Stimulated activated CD8-positive, alpha-beta memory T cell treated with anti-CD3 and anti-CD28 coated beads, Interleukin-4, amount 100 ng/mL, for 48 hours (primary cell): ENCODE results near the gene TRIM14.
"Not testable (repeated sequence)": the region's sequence is repeated elsewhere in the genome, so short reads cannot be mapped to it uniquely, and the experiment has no call there.

Source experiments
- DNase-seq: peaks from one replicate; pipeline ENCODE4 v3.0.0-alpha.2; 2020

TRIM14 gene

DNA sequence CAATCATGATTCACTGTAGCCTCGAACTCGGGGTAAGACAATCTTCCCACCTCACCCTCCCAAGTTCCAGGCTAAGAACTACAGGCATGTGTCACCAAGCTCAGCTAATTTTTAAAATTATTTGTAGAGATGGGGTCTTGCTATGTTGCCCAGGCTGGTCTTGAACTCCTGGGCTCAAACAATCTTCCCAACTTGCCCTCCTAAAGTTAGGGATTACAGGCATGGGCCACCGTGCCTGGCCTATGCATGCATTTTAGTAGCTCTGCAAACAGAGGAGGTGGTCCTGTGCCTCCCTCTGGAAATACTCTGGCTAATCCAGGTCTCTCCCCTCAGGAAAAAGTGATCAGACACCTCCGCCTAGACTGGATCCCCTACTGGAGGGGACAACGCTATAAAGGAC lies 21.5 kb upstream of the TRIM14 start:
- no peak for DNase-seq

DNA sequence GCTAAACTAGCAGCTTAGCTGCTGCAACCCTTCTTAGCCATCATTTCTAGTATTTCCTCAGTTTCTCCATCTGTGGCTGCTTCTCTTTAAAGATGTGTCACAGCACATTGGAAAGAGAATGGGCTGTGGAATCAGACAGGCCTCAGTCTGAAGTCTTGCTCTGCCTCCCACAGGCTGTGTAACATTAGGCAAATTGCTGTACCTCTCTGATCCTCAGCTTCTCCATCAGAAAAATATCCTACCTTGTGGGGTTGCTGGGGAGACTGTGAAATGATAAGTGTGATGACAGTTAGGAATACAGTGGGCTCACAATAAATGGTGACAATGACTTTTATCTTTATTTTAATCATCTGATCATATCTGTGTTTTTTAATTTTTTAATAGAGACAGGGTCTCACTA lies 17.5 kb upstream of the TRIM14 start:
- no peak for DNase-seq

DNA sequence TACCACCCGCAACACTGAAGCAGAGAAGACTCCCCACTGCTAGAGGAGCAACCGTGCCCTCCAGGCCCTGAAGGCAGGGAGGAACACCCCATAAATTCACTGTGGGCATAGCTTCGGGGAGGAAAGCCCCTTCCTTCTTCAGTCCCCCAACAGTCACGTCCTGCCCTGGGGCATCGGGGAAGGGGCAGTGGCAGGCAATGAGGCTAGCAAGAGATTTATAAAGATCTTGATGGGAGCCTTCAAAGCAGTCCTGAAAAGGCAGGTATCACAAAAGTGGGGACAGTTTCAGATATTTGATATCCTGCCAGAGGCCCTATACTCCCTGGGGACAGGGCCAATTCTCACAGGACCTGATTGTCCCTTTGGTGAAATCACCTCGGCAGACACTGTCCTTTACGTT lies 16.9 kb upstream of the TRIM14 start:
- no peak for DNase-seq

DNA sequence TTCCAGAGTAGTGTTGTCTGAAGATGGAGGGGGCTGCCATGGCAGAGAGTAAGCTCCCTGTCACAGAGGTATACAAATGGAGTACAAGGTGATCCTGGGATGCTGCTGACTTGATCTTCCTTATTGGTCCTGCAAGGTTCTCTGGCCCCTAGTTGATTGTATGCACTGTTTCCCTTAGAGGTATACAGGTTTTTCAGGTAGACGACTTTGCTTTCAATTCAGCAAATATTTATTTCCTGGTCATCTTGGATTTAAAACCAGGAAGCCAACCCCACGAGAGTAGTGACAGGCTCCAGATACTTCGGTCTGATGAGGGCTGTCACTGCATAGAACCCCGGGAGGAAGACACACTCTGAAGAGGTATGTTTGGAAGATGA lies 16.5 kb upstream of the TRIM14 start:
- no peak for DNase-seq

DNA sequence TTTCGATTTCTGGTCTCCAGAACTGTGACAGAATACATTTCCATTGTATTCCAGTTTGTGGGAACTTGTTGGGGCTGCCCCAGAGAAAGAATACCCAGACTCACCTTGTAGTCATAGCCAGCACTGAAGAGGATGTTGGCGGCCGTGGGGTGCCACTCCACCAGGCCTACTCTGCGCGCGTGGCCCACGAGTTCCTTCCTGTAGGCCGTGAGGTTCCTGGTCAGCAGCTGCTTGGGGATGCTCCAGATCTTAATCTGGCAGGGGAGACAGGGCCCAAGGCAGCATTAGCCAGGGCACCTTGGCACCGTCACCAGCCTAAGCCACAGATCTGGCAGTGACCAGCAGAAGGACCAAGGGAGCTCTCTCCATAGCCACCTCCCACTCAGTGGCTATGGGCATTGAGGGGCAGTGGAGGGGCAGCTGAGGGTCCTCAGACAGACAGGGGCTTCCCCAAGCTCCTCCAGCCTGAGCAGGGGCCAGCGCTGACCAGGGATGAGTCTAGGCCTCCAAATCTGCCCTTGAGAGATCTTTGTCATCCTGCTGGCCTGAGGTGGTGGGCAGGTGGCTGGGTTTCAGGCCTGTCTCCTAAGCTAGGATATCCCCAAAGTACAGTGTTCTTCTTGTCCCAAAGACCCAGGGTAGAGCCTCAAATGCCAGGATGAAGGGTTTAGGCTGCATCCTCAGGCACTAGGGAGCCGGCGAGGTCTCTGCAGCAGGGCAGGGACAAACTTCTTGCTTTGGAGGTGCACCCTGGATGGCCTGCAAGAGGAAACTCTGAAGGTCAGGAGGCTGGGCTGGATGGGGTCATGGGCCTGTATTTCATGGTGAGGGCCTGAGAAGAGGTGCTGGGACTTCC lies 15.9 kb upstream of the TRIM14 start:
- no peak for DNase-seq

DNA sequence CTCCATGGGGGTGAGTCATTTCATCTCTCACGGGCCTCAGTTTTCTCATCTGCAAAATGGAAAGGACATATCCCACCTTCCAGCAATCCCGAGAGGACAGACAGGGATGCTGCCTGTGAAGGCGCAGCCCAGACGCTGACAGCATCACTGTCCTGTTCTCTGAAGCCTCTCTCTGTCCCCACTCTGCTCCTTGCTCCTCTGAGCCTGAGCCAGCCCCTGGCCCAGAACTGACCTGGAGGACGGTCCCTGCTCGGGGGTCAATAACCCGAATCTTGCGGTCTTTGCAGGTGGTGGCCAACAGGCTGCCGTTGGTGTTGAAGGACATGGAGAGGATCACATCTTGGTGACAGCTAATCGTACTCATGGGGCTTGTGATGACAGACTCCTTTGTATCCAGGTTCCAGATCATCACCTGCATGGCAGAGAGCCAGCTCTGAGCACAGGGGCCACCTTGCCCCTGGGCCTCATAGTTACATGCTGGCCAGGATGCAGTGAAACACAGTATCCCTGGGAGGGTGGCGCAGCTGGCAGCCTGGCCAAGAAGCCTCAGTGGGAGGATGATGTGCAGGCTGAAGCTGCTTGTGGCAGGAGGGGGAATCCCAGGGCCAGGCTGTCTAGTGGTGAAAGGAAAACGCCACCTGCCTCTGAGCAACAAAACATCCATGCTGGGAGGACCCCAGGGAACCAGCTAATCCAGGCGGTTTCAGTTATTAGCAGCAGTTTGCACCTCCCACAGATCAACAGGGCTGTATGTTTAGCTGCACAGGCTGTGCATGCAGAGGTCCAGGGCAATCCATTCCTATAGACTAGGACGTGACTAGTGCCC lies 14.0 kb upstream of the TRIM14 start:
- DNase-seq: no peak

GRCh38 chr9:98132158-98132557 lies 13.1 kb upstream of the TRIM14 start:
- no peak for DNase-seq

- DNase-seq: no peak
These were observed 11.7 kb upstream of the TRIM14 start for GRCh38 chr9:98130576-98131228.

DNA sequence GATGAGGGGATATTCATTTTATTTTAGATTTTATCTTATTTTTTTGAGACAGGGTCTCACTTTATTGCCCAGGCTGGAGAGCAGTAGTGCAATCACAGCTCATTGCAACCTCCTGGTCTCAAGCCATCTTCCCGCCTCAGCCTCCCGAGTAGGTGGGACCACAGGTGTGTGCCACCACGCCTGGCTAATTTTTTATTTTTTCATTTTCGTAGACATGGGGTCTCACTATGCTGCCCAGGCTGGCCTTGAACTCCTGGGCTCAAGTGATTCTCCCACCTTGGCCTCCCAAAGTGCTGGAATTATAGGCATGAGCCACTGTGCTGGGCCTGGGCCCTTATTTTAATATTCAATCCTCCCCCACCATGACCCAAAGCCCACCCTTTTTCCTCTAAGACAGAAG lies 11.0 kb upstream of the TRIM14 start:
- not testable (repeated sequence) for DNase-seq

DNA sequence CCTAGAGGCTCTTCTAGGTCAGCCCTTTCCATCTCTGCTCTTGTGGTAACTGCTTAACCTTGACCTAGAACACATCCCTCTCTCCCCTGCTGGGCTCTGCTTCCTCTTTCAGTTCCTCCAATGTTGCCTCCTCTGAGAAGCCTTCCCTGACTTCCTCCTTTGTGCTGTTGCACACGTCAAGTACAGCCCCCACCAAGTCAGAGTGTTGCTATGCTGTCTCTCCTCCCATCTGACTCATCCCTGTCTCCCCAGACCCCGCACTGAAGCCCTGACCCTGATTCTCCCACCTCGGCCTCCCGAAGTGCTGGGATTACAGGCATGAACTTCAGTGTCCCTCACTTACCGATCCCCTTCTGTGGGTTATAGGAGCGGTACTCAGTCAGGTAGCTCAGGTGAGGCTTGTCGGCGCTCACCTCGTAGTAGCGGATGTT lies 10.4 kb upstream of the TRIM14 start:
- DNase-seq: no peak

DNA sequence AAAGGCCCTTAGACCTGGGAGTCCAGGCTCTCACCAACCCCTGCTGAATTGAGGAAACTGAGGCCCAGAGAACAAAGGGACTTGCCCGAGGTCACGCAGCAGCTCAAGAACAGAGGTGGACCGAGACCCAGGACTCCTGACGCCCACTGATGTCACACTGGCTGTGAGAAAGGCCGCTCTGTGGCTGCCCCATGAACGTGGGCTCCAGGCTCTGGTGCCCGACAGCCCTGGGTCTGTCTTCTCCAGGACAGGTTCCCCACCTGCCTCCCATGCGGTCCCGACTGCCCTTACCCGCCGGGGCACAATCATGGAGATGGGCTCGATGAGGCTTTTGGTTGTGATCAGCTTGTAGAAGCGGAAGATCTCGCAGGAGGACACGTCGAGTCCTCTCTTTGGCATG lies 9.3 kb upstream of the TRIM14 start:
- no peak for DNase-seq

- no peak for DNase-seq
These were observed 8.2 kb upstream of the TRIM14 start for GRCh38 chr9:98127226-98127625.

DNA sequence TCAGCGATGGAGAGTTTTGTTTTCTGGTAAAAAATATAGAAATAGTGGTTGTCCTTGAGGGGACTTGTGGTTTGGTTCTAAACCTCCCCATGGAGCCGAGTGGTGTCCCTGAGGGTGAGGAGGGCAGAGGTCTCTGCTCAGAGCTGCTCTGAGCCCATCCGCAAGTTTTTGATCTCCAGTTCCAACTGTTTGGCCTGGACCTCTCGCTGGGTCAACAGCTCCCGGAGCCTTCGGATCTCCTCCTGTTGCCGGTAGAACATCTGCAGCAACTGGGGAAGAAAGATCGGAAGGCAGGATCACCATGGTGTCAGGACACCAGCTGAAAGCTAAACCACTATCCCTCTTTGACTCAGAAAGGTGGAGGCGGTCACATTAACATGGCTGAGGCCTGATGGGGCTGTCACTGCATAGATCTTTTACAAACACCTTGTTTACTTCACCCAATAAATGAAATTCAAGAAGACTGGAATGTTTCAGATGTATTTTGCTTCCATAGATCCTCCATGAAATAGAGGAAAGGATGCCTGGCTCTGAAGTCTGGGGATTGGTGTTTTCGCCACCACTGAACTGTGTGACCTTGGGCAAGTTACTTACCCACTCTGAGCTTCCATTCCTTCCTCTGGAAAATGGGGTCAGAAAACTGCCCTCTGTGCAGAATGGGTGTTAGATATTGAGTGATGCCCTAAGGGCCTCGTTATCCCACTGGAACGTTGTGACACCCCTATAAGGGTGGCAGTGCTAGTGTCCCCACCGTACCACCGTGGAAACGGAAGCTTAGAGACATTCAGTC lies 5.8 kb upstream of the TRIM14 start:
- no peak for DNase-seq

GRCh38 chr9:98124091-98124490 lies 5.1 kb upstream of the TRIM14 start:
- not testable (repeated sequence) for DNase-seq

- no peak for DNase-seq
These were observed 2.0 kb upstream of the TRIM14 start for GRCh38 chr9:98121058-98121457.

GRCh38 chr9:98120476-98120875 lies 1.5 kb upstream of the TRIM14 start:
- no peak for DNase-seq

GRCh38 chr9:98117984-98118639 lies 910 bp downstream of the TRIM14 start:
- DNase-seq: peak; percentile 49

DNA sequence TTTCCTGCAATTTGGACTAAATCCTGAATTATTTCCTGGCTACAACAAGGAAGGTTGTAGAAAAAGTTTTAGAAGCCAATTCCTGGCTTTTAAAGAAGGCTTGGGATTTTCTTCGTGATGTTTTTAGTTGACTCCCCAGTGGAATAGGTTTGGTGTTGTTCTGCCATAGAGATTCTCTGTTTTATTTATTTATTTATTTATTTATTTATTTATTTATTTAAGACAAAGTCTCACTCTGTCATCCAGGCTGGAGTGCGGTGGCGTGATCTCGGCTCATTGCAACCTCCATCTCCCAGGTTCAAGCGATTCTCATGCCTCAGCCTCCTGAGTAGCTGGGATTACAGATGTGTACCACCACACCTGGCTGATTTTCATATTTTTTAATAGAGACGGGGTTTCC lies 1.9 kb downstream of the TRIM14 start:
- not testable (repeated sequence) for DNase-seq

- no peak for DNase-seq
These were observed 10.0 kb downstream of the TRIM14 start for GRCh38 chr9:98109052-98109451.

DNA sequence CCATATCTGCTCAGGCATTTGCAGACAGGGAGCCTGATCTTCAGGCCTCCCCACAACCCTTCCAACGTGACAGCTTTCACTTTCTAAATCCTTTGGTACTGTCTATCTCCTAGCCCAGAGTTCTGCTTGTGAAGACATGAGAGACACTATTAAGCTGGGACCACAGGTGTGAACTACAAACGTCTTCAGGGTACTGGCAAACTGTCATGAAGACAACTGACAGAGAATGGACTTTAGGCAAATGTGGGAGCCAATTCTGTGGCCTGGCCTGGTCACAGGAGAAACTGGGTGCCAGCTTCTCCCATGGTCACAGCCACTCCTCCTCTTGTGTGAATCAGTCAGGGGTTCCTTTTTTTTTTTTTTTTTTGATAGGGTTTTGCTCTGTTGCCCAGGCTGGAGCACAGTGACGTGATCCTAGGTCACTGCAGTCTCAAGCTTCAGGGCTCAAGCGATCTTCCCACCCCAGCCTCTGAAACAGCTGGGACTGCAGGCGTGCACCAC lies 10.4 kb downstream of the TRIM14 start:
- DNase-seq: no peak

GRCh38 chr9:98107926-98108325 lies 11.1 kb downstream of the TRIM14 start:
- DNase-seq: no peak

DNA sequence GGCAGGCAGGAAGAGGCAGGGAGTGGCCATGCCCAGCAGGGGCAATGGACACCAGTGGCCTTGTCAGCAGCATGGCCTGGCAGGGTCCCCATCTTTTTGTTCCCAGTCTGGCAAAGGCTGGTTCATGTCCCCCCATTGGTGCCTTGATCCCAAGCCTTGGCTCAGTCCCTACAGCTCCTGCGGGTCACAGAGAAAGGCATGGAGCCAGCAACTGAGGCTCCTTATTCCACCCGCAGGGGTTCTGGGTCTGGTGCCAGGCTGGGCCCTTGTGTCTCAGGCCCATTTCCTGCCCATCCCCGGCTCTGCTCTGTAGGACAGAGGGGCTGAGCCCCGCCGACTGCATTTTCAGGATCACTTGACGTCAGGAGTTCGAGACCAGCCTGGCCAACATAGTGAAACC lies 14.0 kb downstream of the TRIM14 start:
- DNase-seq: no peak
